Stimulated activated CD4-positive, alpha-beta T cell treated with anti-CD3 and anti-CD28 coated beads, Interleukin-15, amount 100 ng/mL, for 1 hour (primary cell): Measurements from ENCODE around the gene KRT77.

ENCODE experiments used
- DNase-seq, 2 donors: peaks; one replicate each; pipeline ENCODE4 v3.0.0-alpha.2; 2020; ENCODE audit warnings: low read depth in 1 of 2, low spot score in 1 of 2

Gene KRT77

GRCh38 chr12:52693261-52693660 lies 10.1 kb downstream of the KRT77 start:
- no peak for DNase-seq

GRCh38 chr12:52692254-52692653 lies 11.1 kb downstream of the KRT77 start:
- no peak for DNase-seq

- no peak for DNase-seq
These were observed 11.5 kb downstream of the KRT77 start for GRCh38 chr12:52691841-52692150.

- peak; percentile 19 to 33 for DNase-seq
These were observed 12.1 kb downstream of the KRT77 start for GRCh38 chr12:52691076-52691840.

- no peak for DNase-seq
These were observed 12.8 kb downstream of the KRT77 start for GRCh38 chr12:52690351-52691075.

GRCh38 chr12:52689936-52690335 lies 13.4 kb downstream of the KRT77 start:
- no peak for DNase-seq

- DNase-seq: no peak
These were observed 14.1 kb downstream of the KRT77 start for GRCh38 chr12:52689239-52689638.

GRCh38 chr12:52688481-52688880 lies 14.8 kb downstream of the KRT77 start:
- DNase-seq: no peak

- no peak for DNase-seq
These were observed 15.6 kb downstream of the KRT77 start for GRCh38 chr12:52687497-52688385.

GRCh38 chr12:52686756-52687487 lies 16.4 kb downstream of the KRT77 start:
- no peak for DNase-seq

GRCh38 chr12:52686063-52686462 lies 17.3 kb downstream of the KRT77 start:
- no peak for DNase-seq

GRCh38 chr12:52685406-52685890 lies 17.9 kb downstream of the KRT77 start:
- DNase-seq: no peak

GRCh38 chr12:52684431-52684830 lies 18.9 kb downstream of the KRT77 start:
- DNase-seq: no peak

- DNase-seq: no peak
These were observed 19.6 kb downstream of the KRT77 start for GRCh38 chr12:52683575-52684300.

- DNase-seq: no peak
These were observed 20.3 kb downstream of the KRT77 start for GRCh38 chr12:52682938-52683574.

- no peak for DNase-seq
These were observed 21.0 kb downstream of the KRT77 start for GRCh38 chr12:52682381-52682660.

GRCh38 chr12:52681526-52682380 lies 21.6 kb downstream of the KRT77 start:
- DNase-seq: peak; percentile 1 to 9

GRCh38 chr12:52680363-52680762 lies 23.0 kb downstream of the KRT77 start, which contains the start of gene KRT1:
TSS of gene KRT1 (minus strand) at chr12:52680407. CDS start at chr12:52680348, 59 bp downstream.
- no peak for DNase-seq

- DNase-seq: no peak
These were observed 23.4 kb downstream of the KRT77 start for GRCh38 chr12:52679875-52680274.
